Glomerular endothelial cell (primary cell): ENCODE measurements around the gene MTX1. TPM values are rescaled to one million over a fixed set of nuclear protein-coding genes. Genes with fewer than 3 reads are reported as not detected.

Source experiments
- DNase-seq: peaks from one replicate; pipeline ENCODE4 v3.0.0-alpha.2; 2011; ENCODE audit warnings: low read depth, low spot score; ENCODE audit errors: extremely low read depth
- total RNA-seq: library from RNA; depleted of rRNA; stranded (reverse); fragments of >200 nt; gene quantifications from 2 replicates; pipeline ENCODE4 v1.2.3, GENCODE V29; 2015

Gene MTX1
- total RNA-seq, 1 donor from 2014 or later: 44.3 TPM

DNA sequence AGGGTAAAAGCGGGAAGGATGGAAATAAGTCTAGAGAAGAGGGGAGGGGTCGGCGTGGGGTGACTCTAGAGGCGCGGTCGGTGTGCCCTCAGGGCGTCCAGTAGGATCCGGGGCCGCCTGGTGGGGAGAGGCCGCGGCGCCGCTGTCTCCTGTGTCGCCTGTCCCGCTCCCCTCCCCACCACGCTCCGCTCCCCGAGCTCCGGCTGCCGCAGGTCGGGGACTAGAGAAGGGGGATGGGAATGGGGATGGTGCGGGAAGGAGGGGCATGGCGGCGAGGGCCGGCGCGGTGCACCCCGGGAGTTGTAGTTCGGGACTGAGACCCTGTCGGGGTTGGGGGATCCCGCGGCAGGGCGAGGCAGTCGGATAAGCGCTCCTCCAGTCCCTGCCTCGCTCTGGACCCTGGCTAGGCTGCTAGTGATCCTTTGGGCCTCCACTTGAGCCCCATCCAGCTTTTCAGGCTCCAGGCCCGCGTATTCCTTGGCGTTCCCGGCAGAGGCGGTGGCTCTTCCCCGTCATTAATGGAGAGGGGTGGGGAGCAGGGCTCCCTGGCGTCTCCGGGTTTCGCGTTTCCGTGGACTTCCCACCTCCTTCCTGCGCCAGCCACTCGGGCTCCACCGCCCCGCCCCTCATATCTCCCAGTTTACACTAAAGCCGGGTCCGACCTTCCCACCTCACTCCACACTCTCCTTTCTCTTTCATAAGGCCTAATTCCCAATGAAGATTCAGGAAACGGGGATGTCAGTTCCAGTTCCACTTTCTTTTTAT lies 46.9 kb downstream of the MTX1 start, which contains the start of gene ENTREP3:
TSS of gene ENTREP3 (minus strand) at position 241 of the 765 bp plus-strand sequence. CDS start 606 bp downstream, outside the sequence.
- DNase-seq: no peak

DNA sequence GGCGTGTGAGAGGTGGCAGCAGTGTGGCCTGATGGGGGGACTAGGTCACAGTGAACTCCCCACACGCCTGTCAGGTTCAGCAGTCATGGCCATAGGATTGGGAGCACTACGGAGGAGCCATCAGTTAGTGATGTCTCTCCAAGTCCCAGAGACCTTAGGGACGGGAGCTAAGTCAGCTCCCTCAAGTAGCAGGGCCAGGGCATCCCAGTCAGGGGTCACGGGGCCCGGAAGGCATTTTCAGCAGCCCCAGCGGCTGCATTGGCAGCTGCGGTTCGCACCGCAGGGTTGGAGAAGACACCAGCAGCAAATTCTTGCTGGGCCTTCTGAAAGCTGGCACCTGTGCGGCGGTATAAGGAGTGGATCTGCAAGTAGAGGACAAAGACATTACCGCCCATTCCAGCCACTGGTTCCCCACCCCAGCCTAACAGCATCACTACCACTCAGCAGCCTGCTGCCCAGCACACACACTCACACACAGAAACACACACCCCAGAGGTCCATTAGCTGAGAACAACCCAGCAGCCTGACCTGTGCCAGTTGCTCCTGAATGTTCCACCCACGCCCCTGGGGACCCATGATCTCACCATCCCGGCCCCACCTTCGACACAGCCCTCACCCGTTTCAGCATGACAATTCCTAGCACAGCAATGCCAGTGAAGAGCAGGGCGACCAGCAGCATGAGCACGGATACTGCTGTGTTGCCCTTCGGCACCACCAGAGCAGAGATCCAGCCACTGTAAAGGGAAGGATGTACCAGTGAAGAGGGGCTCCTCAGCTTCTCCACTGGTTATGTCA lies 47.8 kb downstream of the MTX1 start:
- no peak for DNase-seq

DNA sequence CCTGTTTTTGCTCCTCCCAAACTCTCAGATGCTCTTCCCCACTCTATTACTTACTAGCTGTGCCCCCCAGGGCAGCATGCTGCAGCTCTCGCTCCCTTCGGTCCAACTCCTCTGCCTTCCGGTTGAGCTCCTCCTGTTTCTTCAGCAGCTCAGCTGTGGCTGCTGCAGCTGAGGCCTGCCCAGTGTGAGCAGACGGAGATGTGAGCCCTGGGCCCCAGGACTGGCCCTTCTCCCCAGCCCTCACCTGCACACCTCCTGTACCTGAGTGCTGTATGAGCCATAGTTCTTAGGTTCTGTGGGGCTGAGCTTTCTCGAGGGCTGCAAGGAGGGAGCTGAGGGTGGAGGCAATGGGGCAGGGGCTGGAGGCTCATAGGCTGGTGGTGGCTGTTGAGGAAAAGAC lies 51.8 kb downstream of the MTX1 start:
- DNase-seq: no peak

DNA sequence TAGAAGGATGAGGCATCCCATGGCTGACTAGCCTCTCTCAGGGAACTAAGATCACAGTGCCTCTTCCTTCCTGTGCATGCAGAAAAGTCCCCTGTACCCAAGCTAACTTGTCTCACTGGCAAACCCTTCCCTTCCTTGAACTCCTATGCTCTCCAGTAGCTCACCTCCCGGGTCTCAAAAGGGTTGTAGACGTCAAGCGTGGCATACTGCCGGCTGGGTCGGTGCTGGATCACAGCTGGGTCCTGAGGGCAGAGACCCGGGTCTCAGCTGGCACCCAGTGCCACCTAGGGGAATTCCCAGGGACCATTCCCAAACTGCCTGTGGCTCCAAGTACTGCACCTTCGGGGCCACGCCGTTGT lies 53.0 kb downstream of the MTX1 start:
- no peak for DNase-seq

DNA sequence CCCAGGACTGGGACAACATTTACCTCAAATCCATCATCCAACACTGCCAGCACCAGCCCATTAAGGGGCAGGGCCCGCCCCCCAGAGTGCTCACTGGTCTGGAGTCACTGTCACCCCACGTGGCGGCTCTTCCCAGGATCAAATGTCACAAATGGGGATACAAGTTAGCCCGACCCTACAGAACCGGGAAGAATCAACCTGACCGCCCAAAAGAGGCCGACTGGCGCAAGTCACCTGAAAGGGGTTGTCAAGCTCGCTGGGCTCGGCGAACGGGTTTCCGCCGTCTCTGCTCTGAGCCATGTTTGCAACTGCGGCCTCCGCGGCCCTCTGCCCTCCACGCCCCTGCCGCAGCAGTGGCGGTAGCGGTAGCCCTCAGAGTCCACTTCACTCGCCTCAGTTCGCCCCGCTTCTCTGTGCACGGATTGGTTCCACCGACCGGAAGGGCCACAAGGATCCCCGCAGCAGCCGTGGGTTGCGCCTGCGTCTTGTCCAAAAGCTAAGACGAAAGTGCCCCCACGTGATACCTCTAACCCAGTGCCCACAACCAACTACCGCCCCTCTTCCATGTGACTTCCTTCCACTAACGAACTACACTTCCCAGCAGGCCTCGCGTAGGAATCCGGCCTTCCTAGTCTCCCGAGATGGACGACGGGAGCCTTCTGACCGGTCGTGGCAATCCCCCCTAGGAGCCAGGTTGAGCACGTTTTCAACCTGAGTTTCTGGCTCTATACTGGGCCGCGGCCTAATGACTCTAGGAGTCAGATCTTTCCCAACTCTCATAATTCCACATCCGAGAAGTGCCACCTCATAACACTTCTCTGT lies 53.6 kb downstream of the MTX1 start, which contains the start of gene SCAMP3:
TSS of gene SCAMP3 (minus strand) at position 509 of the 822 bp plus-strand sequence. CDS start at position 300, 209 bp downstream.
- DNase-seq: peak; percentile 86

DNA sequence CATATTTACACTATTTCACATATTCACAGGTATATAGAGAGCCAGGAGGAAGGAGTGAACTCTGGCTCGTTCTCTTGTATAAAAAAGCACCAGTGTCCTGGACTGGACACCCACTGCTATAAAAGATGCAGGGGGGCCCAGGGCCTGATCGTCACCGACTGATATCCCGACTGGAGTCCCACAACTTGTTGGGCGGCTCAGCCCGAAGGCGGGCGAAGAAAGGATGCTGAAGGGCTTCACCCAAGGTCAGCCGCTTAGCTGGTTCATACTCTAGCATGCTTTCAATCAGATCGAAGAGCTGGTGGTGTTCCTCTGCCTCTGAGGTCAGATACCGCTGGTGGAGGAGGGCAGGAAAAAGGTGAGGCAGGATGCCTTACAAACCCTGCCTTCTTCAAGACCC lies 54.6 kb downstream of the MTX1 start:
- DNase-seq: no peak

Other genes starting within 250 kb of the MTX1 start
- 17.5 and 20.9 TPM in 2 replicates for gene PYGO2, start 246.9 kb upstream of the MTX1 start, total RNA-seq
- 300 and 313 TPM in 2 replicates for gene SHC1, start 237.9 kb upstream of the MTX1 start, total RNA-seq
- gene CKS1B, start 234.0 kb upstream of the MTX1 start, total RNA-seq: 37.8 and 57.8 TPM in 2 replicates
- 31.2 and 33.7 TPM in 2 replicates for gene FLAD1, start 225.4 kb upstream of the MTX1 start, total RNA-seq
- gene LENEP, start 215.1 kb upstream of the MTX1 start, total RNA-seq: not detected in 2 replicates
- 19.3 and 23.6 TPM in 2 replicates for gene ZBTB7B, start 205.9 kb upstream of the MTX1 start, total RNA-seq
- gene DCST2, start 174.9 kb upstream of the MTX1 start, total RNA-seq: 0.12 TPM in 1 of 2 replicates, not detected in the other
- gene DCST1, start 174.9 kb upstream of the MTX1 start, total RNA-seq: not detected in 2 replicates
- gene ADAM15, start 157.4 kb upstream of the MTX1 start, total RNA-seq: 405 and 619 TPM in 2 replicates
- 19.2 and 25.1 TPM in 2 replicates for gene EFNA4, start 145.0 kb upstream of the MTX1 start, total RNA-seq
- 1.5 and 4.0 TPM in 2 replicates for gene EFNA3, start 129.9 kb upstream of the MTX1 start, total RNA-seq
- 77.9 and 195 TPM in 2 replicates for gene EFNA1, start 80.8 kb upstream of the MTX1 start, total RNA-seq
- 21.0 and 29.1 TPM in 2 replicates for gene SLC50A1, start 72.8 kb upstream of the MTX1 start, total RNA-seq
- 41.0 and 45.0 TPM in 2 replicates for gene DPM3, start 68.2 kb upstream of the MTX1 start, total RNA-seq
- 121 and 150 TPM in 2 replicates for gene KRTCAP2, start 35.4 kb upstream of the MTX1 start, total RNA-seq
- gene TRIM46, start 34.8 kb upstream of the MTX1 start, total RNA-seq: 9.9 and 11.8 TPM in 2 replicates
- gene THBS3, start 798 bp upstream of the MTX1 start, total RNA-seq: 12.5 and 18.2 TPM in 2 replicates
- 26.5 and 46.3 TPM in 2 replicates for gene ENTREP3, start 46.8 kb downstream of the MTX1 start, total RNA-seq
- gene SCAMP3, start 53.7 kb downstream of the MTX1 start, total RNA-seq: 79.2 and 128 TPM in 2 replicates
- 30.2 and 36.1 TPM in 2 replicates for gene CLK2, start 64.8 kb downstream of the MTX1 start, total RNA-seq
- gene HCN3, start 68.8 kb downstream of the MTX1 start, total RNA-seq: 0.19 and 1.3 TPM in 2 replicates
- not detected in 2 replicates for gene PKLR, start 92.7 kb downstream of the MTX1 start, total RNA-seq
- gene FDPS, start 100.2 kb downstream of the MTX1 start, total RNA-seq: 319 and 345 TPM in 2 replicates
- gene RUSC1, start 112.2 kb downstream of the MTX1 start, total RNA-seq: 22.3 and 33.1 TPM in 2 replicates